Panc1 (cell line): Measurements from ENCODE around the gene ESRRA.

Experiments used
- POLR2AphosphoS5 ChIP-seq: IDR thresholded peaks from 2 replicates; pipeline ENCODE4 v1.6.1; 2012; ENCODE audit warnings: mild to moderate bottlenecking, low read depth, low read length, moderate library complexity
- REST ChIP-seq, 2 experiments: IDR thresholded peaks; 2 replicates each; pipeline ENCODE4 v1.6.1; 2011 to 2012; ENCODE audit warnings: low read depth in 2 of 2, control low read depth in 1 of 2, low read length in 1 of 2, mild to moderate bottlenecking in 1 of 2, moderate library complexity in 1 of 2; ENCODE audit not compliant: insufficient read depth in 1 of 2
- TCF7L2 ChIP-seq: IDR thresholded peaks from 2 replicates; pipeline ENCODE4 v1.6.1; 2011; ENCODE audit warnings: mild to moderate bottlenecking, low read depth, low read length, inconsistent platforms
- TF ChIP-seq, protein P1 (sequence below): fragments of 450-650 bp; IDR thresholded peaks from 2 replicates; pipeline ENCODE4 v1.5.1; 2017; ENCODE audit warnings: mild to moderate bottlenecking

DNA sequence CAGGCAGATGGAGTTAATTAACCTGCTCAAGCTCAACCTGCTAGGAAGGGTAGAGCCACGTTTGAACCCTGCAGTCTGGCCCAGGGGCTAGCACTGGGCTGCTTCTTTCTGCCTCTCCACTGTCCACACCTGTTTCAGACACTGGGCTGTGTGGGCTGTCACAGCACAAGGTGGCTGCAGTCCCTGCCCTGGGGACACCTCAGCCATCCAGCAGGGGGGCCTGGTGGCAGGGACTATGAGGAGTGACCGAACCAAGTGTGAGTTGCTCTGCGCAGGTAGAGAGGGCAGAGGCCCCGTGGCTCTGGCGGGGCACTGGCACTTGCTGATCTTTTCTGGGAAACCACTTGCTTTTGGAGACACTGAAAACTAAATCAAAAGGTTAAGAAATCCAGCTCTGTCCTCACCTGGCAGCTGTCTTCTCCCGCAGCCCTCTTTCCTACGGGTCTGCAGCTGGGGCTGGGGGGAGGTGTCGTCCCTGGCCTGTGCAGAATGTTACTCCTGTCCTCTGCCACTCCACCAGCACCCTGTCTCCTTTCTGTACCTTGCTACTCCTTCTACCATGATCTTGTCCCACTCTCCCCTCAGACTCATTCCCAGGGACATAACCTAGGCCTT, 26.6 kb upstream of the ESRRA start:
- TF ChIP-seq REST (IDR thresholded peaks at IDR 0.05; ENCODE audit: insufficient read depth in 1 of 2, low read depth in 2 of 2, low read length in 1 of 2) (no peak), POLR2AphosphoS5 (no peak), TCF7L2 (no peak)
- TF ChIP-seq, protein P1, sequence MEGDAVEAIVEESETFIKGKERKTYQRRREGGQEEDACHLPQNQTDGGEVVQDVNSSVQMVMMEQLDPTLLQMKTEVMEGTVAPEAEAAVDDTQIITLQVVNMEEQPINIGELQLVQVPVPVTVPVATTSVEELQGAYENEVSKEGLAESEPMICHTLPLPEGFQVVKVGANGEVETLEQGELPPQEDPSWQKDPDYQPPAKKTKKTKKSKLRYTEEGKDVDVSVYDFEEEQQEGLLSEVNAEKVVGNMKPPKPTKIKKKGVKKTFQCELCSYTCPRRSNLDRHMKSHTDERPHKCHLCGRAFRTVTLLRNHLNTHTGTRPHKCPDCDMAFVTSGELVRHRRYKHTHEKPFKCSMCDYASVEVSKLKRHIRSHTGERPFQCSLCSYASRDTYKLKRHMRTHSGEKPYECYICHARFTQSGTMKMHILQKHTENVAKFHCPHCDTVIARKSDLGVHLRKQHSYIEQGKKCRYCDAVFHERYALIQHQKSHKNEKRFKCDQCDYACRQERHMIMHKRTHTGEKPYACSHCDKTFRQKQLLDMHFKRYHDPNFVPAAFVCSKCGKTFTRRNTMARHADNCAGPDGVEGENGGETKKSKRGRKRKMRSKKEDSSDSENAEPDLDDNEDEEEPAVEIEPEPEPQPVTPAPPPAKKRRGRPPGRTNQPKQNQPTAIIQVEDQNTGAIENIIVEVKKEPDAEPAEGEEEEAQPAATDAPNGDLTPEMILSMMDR = no peak
